GM23248 (cell line): ENCODE data around the gene TNKS1BP1. TPM values are rescaled to one million over a fixed set of nuclear protein-coding genes. Genes with fewer than 3 reads are reported as not detected.

ENCODE experiments used
- DNase-seq: peaks from one replicate; pipeline ENCODE4 v3.0.0-alpha.2; 2015
- H2AFZ ChIP-seq: fragments of 200-600 bp; sonication (generic); 2 replicates; pipeline ENCODE4 v1.6.1; 2016; ENCODE audit warnings: antibody characterized with exemption
- H3F3A ChIP-seq: fragments of 200-600 bp; sonication (generic); 2 replicates; pipeline ENCODE4 v1.6.1; 2016; ENCODE audit warnings: mild to moderate bottlenecking, antibody characterized with exemption, mixed run types; ENCODE audit not compliant: insufficient read depth
- H3K27ac ChIP-seq: fragments of 200-600 bp; sonication (generic); 2 replicates; pipeline ENCODE4 v1.5.1; 2016; ENCODE audit warnings: mild to moderate bottlenecking
- H3K27me3 ChIP-seq: fragments of 200-600 bp; sonication (generic); replicated peaks from 2 replicates; pipeline ENCODE4 v1.6.1; 2016; ENCODE audit warnings: mild to moderate bottlenecking; ENCODE audit not compliant: insufficient read depth
- H3K36me3 ChIP-seq: fragments of 200-600 bp; sonication (generic); 2 replicates; pipeline ENCODE4 v1.6.1; 2016; ENCODE audit warnings: low read depth, mild to moderate bottlenecking
- H3K4me1 ChIP-seq: fragments of 200-600 bp; sonication (generic); 2 replicates; pipeline ENCODE4 v1.6.1; 2016; ENCODE audit warnings: mild to moderate bottlenecking; ENCODE audit not compliant: insufficient read depth
- H3K4me2 ChIP-seq: fragments of 200-600 bp; sonication (generic); one replicate; pipeline ENCODE4 v1.6.1; 2016; ENCODE audit warnings: mild to moderate bottlenecking; ENCODE audit not compliant: unreplicated experiment
- H3K4me3 ChIP-seq: fragments of 200-600 bp; sonication (generic); 2 replicates; pipeline ENCODE4 v1.5.1; 2016; ENCODE audit warnings: mild to moderate bottlenecking
- H3K79me2 ChIP-seq: fragments of 200-600 bp; sonication (generic); 2 replicates; pipeline ENCODE4 v1.6.1; 2016; ENCODE audit warnings: mild to moderate bottlenecking; ENCODE audit not compliant: insufficient read depth
- H3K9ac ChIP-seq: fragments of 200-600 bp; sonication (generic); 2 replicates; pipeline ENCODE4 v1.6.1; 2016; ENCODE audit warnings: mild to moderate bottlenecking
- H3K9me2 ChIP-seq: fragments of 200-600 bp; sonication (generic); 2 replicates; pipeline ENCODE4 v1.6.1; 2016; ENCODE audit warnings: mixed run types, mild to moderate bottlenecking, moderate library complexity; ENCODE audit not compliant: insufficient read depth
- H3K9me3 ChIP-seq: fragments of 200-600 bp; sonication (generic); one replicate; pipeline ENCODE4 v1.6.1; 2017; ENCODE audit warnings: low read depth
- H4K20me1 ChIP-seq: fragments of 200-600 bp; sonication (generic); 2 replicates; pipeline ENCODE4 v1.6.0; 2016; ENCODE audit not compliant: insufficient read depth
- EZH2 ChIP-seq: fragments of 200-600 bp; sonication (generic); IDR thresholded peaks from 2 replicates; pipeline ENCODE4 v1.6.1; 2018; ENCODE audit warnings: antibody characterized with exemption, mild to moderate bottlenecking; ENCODE audit not compliant: insufficient read depth, poor library complexity, severe bottlenecking
- EZH2phosphoT487 ChIP-seq: fragments of 200-600 bp; sonication (generic); IDR thresholded peaks from 2 replicates; pipeline ENCODE4 v1.6.1; 2018; ENCODE audit warnings: antibody characterized with exemption, moderate library complexity, mild to moderate bottlenecking, low read depth; ENCODE audit not compliant: insufficient read depth
- WGBS, 2 experiments: methylation state at CpG; one replicate each; pipeline ENCODE4 v1.1.6; 2015 to 2017; ENCODE audit warnings: low lambda C conversion rate in 2 of 2, low coverage in 1 of 2; ENCODE audit errors: missing lambda C conversion rate in 2 of 2; 5-methylcytosine and 5-hydroxymethylcytosine counted together
- in situ Hi-C: fragments of 300-500 bp; cut with MboI; formaldehyde crosslinking; loops from 2 replicates; pipeline ENCODE4 v1.15.0; 2020
- polyA plus RNA-seq: library from polyadenylated mRNA; unstranded; fragments of >200 nt; fragmentation: Nextera tagmentation; extraction: Ambion mirVana; gene quantifications from 2 replicates; pipeline ENCODE4 v1.2.1, GENCODE V29; 2016
- total RNA-seq: library from RNA; depleted of rRNA; stranded (reverse); fragments of >200 nt; shearing (Covaris generic); gene quantifications from 2 replicates; pipeline ENCODE4 v1.2.3, GENCODE V29; 2014

TNKS1BP1 gene
- total and polyA plus RNA-seq, 2 experiments from 2014 or later = 88.2 to 89.7 TPM

- Histone ChIP-seq H3K9ac (no peak overlapping the region), H3F3A (peaks cover 34% of the 10 kb centered on the region), H4K20me1 (no peaks in the 10 kb centered on the region), H3K79me2 (peaks cover 55% of the 10 kb centered on the region), H3K4me3 (no peak overlapping the region), H3K4me2 (no peak overlapping the region), H3K36me3 (peaks cover 17% of the 10 kb centered on the region), H2AFZ (no peak overlapping the region), H3K4me1 (peaks cover 20% of the 10 kb centered on the region), H3K27ac (no peak overlapping the region), H3K9me2 (no peaks in the 10 kb centered on the region), H3K9me3 (no peaks in the 10 kb centered on the region), H3K27me3 (no peaks in the 10 kb centered on the region)
- in situ Hi-C loops = no loop called here
- WGBS, 2 experiments = 83% methylated on average over 9 of the region's 9 CpGs
- no peak for TF ChIP-seq EZH2
- TF ChIP-seq EZH2phosphoT487 = no peak
- DNase-seq = no peak
These were observed 5.3 kb upstream of the TNKS1BP1 start for GRCh38 chr11:57330029-57330428.

GRCh38 chr11:57327721-57328120 is 3.0 kb upstream of the TNKS1BP1 start:
- Histone ChIP-seq H3K4me1 (peaks cover 17% of the 10 kb centered on the region), H3K4me2 (no peak overlapping the region), H3F3A (peaks cover 46% of the 10 kb centered on the region), H3K9me2 (no peaks in the 10 kb centered on the region), H3K9me3 (no peaks in the 10 kb centered on the region), H3K36me3 (peaks cover 17% of the 10 kb centered on the region), H3K9ac (no peak overlapping the region), H4K20me1 (no peaks in the 10 kb centered on the region), H3K27ac (no peak overlapping the region), H3K4me3 (no peak overlapping the region), H3K27me3 (no peaks in the 10 kb centered on the region), H2AFZ (no peak overlapping the region), H3K79me2 (peaks cover 48% of the 10 kb centered on the region)
- TF ChIP-seq EZH2phosphoT487 (no peak), EZH2 (no peak)
- in situ Hi-C loops = no loop called here
- DNase-seq = no peak
- WGBS, 2 experiments = 98 to 99% methylated on average over 5 of the region's 5 CpGs

- Histone ChIP-seq H3K79me2 (peaks cover 46% of the 10 kb centered on the region), H3K27me3 (no peaks in the 10 kb centered on the region), H3K9me3 (no peaks in the 10 kb centered on the region), H3K9me2 (no peaks in the 10 kb centered on the region), H3K36me3 (peaks cover 22% of the 10 kb centered on the region), H3K9ac (peak overlapping the region; percentile 96), H3K4me1 (peaks cover 27% of the 10 kb centered on the region), H3F3A (peaks cover 61% of the 10 kb centered on the region), H2AFZ (peak overlapping the region; percentile 73), H4K20me1 (0 out of 2 replicates have a peak, but pooled peaks cover 2% of the 10 kb centered on the region), H3K4me3 (peak overlapping the region; percentile 89), H3K27ac (peak overlapping the region; percentile 99), H3K4me2 (peak overlapping the region; percentile 89)
- TF ChIP-seq EZH2 (no peak), EZH2phosphoT487 (no peak)
- 41 to 57% methylated on average over 6 of the region's 6 CpGs for WGBS, 2 experiments
- in situ Hi-C loops = no loop called here
- DNase-seq = no peak
These were observed 940 bp upstream of the TNKS1BP1 start for GRCh38 chr11:57325735-57326048.

GRCh38 chr11:57324154-57324885 is 432 bp downstream of the TNKS1BP1 start:
- Histone ChIP-seq H3K4me3 (peak overlapping the region; percentile 89), H4K20me1 (0 out of 2 replicates have a peak, but pooled peaks cover 3% of the 10 kb centered on the region), H3K9ac (peak overlapping the region; percentile 96), H3K9me3 (no peaks in the 10 kb centered on the region), H3F3A (peaks cover 61% of the 10 kb centered on the region), H3K79me2 (peaks cover 46% of the 10 kb centered on the region), H3K4me2 (peak overlapping the region; percentile 89), H3K27me3 (no peaks in the 10 kb centered on the region), H3K9me2 (no peaks in the 10 kb centered on the region), H3K27ac (peak overlapping the region; percentile 99), H3K36me3 (peaks cover 24% of the 10 kb centered on the region; the same call in 1 of the 2 replicates), H2AFZ (no peak overlapping the region), H3K4me1 (peaks cover 36% of the 10 kb centered on the region)
- in situ Hi-C loops = no loop called here
- peak; percentile 73 for DNase-seq
- TF ChIP-seq EZH2phosphoT487 (no peak), EZH2 (no peak)
- 1 to 2% methylated on average over 16 to 56 of the region's 64 CpGs for WGBS, 2 experiments
